WTC11 (cell line): ENCODE results near the gene HOXB1.

Source experiments
- CTCF ChIP-seq: fragments of 200-600 bp; IDR thresholded peaks from 2 replicates; pipeline ENCODE4 v1.8.0; 2022; ENCODE audit warnings: antibody characterized with exemption
- TCF7 ChIP-seq: sonication (generic); formaldehyde crosslinking; IDR thresholded peaks from 2 replicates; pipeline ENCODE4 v1.8.0; 2022; ENCODE audit warnings: mild to moderate bottlenecking, low read depth, missing genetic modification reagents, moderate library complexity
- ZNF423 ChIP-seq: fragments of 250-450 bp; sonication (Bioruptor Pico); IDR thresholded peaks from 2 replicates; pipeline ENCODE4 v2.1.2; 2022; ENCODE audit warnings: mild to moderate bottlenecking, moderate library complexity

- TF ChIP-seq CTCF, result no peak
- no peak for TF ChIP-seq TCF7
- no peak for TF ChIP-seq ZNF423
Measured at GRCh38 chr17:48545022-48545375, 14.2 kb upstream of the HOXB1 start, which contains the start of gene HOXB2.
